ENCODE results near the gene MEGF11.

Gene MEGF11

DNA sequence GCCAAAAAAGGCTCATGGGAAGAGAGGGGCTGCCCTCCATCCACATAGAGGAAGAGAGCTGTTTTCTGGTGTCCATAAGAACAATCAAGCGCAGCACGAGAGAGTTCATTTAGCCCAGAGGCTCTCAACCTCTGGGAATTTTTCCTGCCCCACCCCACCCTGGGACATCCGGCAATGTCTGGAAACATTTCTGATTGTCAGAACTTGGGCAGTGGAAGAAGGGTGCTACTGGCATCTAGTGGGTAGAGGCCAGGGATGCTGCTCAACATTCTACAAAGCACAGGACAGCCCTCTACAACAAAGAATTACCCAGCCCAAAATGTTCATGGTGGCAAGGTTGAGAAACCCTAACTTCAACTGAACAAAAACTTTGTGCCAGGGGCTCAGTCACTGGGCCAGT, 291.4 kb downstream of the MEGF11 start:
- no peak for DNase-seq

DNA sequence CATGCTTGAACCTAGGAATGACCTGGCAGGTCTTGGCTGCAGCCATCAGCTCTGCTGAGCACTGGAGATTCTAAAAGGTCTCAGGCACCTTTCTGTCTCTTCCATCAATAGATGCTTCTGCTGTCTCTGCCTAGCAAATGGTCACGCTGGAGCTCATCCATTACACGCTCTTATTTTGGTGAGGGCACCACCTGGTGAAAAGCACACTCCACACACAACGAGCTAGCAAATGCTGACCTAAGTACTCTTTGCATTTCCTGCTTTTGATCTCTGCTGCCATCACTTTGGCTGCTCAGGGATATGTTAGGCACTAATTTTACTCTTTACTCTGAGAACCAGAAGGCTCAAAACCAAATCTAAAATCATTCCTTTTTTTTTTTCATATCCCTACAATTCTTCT, 293.0 kb downstream of the MEGF11 start:
- DNase-seq, result no peak

- DNase-seq, result no peak
Observed at GRCh38 chr15:65958835-65959234, 294.7 kb downstream of the MEGF11 start.

DNA sequence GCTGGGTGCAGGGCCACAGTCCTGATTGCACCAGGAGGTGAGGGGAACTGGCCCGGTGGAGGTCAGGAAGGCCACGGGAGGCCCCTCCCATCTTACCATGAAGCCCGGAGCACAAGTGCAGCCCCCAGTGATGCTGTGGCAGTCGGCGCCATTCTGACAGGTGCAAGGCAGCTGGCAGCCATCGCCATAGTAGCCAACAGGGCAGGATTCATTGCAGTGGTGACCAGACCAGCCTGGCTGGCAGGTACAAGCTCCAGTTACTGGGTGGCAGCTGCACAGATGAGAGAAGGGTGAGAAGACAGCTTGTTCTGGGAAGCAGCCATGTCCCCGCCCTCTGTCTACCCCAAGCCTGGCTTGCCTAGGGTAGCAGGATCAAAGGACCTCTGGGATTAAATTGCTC, 296.1 kb downstream of the MEGF11 start:
- DNase-seq, result no peak

DNA sequence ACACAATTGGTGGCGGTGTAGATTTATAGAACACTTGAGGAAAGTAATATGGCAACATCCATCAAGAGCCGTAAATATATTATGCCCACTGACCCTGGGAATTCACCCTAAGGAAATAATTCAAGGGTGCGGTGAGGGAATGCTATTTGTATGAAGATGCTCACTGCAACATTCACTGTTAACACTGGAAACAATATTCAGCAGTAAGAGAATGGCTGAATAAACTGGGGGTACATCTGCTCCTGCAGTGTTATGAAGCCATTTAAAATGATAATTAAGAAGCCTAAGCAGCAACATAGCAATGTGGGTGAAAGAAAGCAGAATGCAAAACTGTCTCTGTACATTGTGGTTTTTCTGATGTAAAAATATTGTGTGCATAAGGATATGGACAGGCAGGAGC, 296.7 kb downstream of the MEGF11 start:
- DNase-seq, result no peak

DNA sequence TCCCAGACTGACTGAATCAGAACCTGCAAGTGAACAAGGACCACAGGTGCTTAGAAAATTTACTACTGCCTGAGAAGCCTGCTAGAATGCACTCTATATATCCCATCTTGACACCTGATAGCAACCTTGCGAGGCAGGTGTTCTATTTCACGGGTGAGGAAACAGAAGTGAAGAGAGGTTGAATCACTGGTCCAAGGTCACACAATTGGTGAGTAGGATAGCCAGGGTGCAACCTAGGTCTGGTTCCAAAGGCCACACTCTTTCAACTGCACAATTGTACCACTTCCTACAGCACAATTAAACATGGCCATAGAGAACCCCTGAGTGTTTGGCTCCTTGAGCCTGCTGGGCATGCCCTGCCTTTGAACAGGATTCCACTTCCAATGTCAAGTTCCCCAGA, 297.2 kb downstream of the MEGF11 start:
- no peak for DNase-seq

- DNase-seq, result peak; percentile 11
Observed at GRCh38 chr15:65954289-65954741, 299.2 kb downstream of the MEGF11 start.

DNA sequence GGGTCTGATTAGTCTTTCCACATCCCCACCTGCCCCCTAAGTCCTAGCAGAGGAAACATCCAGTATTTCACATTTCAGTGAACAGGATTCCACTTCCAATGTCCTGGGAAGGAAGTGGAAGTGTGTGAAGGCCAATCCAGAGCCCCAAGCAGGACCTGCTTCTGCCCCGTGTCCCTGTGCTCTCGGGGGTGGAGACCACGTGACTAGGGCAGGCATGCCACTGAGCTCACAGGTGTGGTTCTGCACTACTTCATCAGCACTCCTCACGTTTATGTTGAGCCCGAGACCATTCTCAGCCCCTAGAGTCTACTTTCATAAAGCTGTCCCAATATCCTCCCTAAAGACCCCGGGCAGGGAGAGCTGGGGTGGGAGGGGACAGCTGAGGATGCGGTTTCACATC, 299.9 kb downstream of the MEGF11 start:
- no peak for DNase-seq

- no peak for DNase-seq
Observed at GRCh38 chr15:65952391-65953053, 301.0 kb downstream of the MEGF11 start.

DNA sequence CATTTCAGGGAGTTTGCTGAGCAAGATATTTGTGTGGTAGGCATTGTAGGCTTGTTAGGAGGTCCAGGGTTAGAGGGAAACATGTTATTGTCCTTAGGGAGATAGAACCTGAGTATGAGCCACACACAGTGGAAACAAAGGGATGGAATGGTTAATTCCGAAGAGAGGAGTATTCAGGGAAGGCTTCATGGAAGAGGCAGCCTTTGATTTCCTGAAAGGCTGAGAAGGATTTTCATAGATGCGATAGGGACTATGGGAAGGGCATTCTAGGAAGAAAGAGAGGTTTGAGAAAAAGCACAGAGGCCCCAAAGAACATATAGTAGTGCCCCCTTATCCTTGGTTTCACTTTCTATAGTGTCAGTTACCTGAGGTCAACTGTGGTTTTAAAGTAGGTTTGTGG, 302.5 kb downstream of the MEGF11 start:
- DNase-seq, result peak; percentile 25

DNA sequence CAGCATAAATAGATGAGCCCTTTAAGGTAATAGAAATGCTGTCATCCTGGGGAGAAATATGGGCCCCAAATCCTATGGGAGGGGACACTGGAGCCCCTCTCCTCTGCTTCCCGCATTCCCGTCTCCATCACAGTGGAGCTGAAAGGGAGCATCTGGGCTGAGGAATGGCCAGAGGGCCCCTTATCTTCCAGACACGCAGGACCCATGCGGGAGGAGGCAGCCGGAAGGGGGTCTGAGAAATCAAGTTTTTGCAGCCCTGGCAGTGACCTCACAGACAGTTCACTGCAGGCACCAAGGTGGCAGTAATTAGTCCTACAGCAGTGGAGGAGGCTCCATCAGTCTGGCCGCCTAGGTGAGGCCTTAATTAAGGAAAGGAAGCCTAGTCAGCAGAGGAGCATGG, 304.1 kb downstream of the MEGF11 start:
- no peak for DNase-seq

GRCh38 chr15:65949011-65949410, 304.5 kb downstream of the MEGF11 start:
- DNase-seq, result no peak

DNA sequence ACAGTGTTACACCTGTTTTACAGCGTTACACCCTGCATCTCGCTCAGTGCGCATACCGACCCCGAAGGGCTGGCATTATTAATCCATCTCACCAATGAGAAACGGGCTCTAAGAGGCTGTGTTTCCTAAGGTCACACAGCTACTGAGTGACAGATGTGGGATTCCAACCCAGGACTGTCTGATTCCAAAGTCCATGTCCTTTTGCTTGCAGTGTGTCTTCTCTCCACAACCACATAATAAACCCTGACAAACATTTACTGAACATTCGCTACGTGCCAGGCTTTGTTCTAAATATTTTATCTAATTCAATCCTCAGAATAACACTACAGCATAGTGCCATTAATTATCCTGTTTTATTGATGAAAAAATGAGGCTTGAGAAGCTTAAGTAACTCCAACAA, 305.2 kb downstream of the MEGF11 start:
- no peak for DNase-seq

GRCh38 chr15:65947041-65947440, 306.5 kb downstream of the MEGF11 start:
- no peak for DNase-seq

DNA sequence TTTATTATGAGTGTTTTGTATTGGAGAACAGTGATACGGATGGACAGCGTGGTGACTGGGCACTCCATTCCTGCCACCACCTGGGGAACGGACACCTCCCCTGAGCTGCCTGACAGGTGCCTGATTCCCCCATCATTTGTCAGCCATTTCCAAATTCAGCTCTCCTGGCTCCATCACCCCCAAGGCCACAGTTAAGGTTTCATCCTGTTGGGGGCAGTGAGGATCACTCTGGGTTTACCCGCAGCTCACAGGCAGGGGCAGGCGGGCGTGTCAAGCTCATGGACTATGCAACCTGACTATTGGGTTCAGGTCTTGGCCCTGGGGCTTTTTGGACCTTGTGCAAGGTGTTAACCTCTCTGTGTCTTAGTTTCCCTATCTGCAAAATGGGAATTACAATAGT, 307.9 kb downstream of the MEGF11 start:
- DNase-seq, result no peak

DNA sequence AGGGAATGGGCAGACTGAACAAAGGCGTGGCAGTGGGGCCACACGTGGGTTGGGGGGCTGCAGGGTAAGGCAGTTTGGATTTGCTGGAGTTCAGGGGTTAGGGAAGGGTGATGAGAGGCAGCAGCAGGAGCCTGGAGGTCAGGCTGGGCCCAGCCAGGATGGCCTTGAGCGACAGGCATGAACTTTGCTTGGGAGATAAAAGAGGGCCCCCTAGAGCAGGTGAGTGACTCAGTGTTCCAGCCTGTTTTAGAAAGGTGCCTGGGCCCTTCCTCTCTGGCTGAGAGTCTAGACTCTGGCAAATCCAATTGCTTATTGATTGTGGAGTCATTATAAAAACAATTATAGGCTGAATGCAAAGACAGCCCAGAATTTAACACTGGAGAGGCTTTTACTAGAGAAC, 309.1 kb downstream of the MEGF11 start:
- no peak for DNase-seq

DNA sequence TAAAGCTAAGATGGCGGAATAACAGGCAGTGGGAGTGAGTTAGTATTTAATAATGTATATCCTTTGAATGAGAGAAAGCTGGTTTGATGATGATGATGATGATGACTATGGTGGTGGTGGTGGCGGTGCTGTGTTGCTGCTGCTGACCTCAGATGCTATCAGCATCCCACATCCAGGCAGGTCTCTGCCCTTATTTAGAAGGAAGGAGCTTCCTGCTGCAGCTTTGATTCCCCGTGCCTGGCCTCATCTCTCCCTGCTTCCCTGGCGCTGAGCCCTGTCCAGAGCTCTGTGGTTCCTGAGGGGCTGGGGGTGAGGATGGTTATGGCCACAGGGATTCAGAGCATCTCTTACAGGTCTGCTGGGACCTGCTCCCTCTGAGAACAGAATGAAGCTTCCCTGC, 311.1 kb downstream of the MEGF11 start:
- DNase-seq, result no peak

DNA sequence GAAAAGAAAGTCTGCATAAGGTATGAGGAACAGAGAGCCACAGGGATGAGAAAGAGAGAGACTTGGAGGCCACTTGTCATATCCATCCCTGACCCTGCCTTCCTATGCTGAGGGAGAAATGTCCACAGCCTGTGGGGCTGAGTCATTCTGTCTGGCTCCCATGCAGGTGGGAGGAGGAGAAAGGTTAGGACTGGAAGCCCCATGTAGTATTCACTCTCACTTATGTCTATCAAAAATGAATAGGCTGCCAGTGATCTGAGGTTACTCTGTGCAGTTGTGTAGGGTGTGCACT, 313.0 kb downstream of the MEGF11 start:
- no peak for DNase-seq

- DNase-seq, result no peak
Observed at GRCh38 chr15:65939901-65940617, 313.5 kb downstream of the MEGF11 start.

DNA sequence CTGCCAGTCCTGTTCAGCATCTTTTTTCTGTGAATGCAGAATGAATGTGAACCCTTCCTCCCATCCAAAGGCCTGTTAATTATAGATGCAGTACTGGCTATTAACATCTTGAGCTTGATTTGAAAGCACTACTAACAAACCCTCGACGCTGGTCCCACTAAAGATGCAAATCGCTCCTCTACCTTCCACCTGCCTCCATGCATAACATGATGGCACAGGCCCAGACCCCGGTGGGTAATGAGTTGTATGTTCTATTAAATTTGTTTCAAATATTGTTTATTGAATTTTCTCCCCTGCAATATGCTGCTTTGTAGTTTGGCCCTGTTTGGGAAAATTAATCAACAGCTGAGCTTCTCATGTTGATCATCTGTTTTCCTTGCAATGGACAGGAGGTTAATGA, 314.9 kb downstream of the MEGF11 start:
- no peak for DNase-seq

GRCh38 chr15:65937476-65937875, 316.1 kb downstream of the MEGF11 start:
- no peak for DNase-seq

DNA sequence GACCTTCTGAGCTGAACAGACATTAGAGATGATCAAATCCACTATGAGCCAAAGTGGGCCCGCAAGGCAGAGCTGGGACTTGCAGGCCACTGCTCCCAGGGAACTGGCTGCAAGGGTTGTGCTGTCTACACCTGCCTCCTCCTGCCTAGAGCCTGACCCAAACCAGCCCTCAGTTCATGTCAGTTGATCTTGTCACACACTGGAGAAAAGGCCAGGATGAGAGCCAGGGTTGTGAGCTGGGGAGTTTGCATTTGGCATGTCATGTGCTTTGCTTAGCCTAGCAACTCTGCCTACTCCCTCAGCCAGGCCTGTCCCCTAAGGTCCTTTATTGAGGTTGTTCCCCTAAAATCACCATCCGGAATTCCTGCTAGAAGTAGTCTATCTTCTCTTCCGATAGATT, 316.5 kb downstream of the MEGF11 start:
- no peak for DNase-seq

DNA sequence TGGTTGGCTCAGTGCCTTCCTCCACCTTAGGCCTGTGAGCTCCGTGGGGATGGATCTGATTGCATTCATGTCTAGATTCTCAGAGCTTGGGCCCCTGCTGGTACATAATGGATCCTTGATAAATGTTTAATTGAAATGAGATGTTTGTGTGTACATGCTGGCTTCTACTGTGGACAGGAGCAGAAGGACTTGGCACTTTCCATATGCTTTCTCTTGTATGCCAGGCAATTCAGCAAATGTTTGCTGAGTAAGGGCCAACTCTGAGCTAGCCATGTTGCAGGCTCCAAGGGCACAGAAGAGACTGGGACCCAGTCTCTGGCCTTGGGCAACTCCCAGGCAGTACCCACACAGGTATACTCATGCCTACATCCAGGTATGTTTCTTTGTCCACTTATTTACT, 317.3 kb downstream of the MEGF11 start:
- no peak for DNase-seq

DNA sequence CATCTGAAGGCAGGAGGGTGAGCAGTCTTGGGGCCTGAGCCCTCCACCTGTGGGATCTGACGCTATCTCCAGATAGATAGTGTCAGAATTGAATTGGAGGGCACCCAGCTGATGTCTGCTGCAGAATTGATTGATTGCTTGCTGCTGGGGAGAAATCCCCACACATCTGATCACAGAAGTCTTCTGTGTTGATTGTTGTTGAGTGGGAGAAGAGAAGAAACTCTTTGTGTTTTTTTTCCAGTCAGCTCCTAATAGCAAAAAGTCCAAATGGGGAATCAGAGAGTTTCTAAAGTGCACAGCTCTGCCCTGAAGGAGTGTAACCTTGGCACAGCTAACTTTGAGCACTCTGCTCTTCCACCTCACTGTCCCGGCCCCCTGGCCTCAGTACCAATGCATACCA, 318.2 kb downstream of the MEGF11 start:
- DNase-seq, result no peak

GRCh38 chr15:65931221-65931620, 322.3 kb downstream of the MEGF11 start:
- no peak for DNase-seq
